ENCODE results near the gene TWIST2. TPM values are rescaled to one million over a fixed set of nuclear protein-coding genes. Genes with fewer than 3 reads are reported as not detected.

Gene TWIST2
- total and polyA plus RNA-seq, 7 donors: 0.58 to 1.2 (median 0.90) TPM

- no peak overlapping the region for H3K27ac ChIP-seq
- intact Hi-C loops (cut with DNase I): no loop called here
Measured at GRCh38 chr2:238926761-238927611, 79.1 kb downstream of the TWIST2 start.

GRCh38 chr2:238927746-238928519 lies 80.0 kb downstream of the TWIST2 start:
- no peaks in the 10 kb centered on the region for H3K36me3 ChIP-seq (ENCODE audit: insufficient read depth in 1 of 2, low read depth in 1 of 2)
- no peaks in the 10 kb centered on the region for H3K9me3 ChIP-seq
- 77 to 84% (median 82%) methylated on average over 14 of the region's 14 CpGs for WGBS, 3 donors
- TF ChIP-seq CTCF (IDR thresholded peaks at IDR 0.05): no peak
- intact Hi-C loops (cut with DNase I): no loop called here
- ATAC-seq (peak in 1 of 4 donors; percentile 54), DNase-seq (no peak)
- peaks cover 3 to 23% (median 6%) of the 10 kb centered on the region in 3 donors for H3K27me3 ChIP-seq (ENCODE audit: insufficient read depth in 3 of 3, low read length in 2 of 3)
- H3K4me3 ChIP-seq: no peak overlapping the region
- peaks cover 5% of the 10 kb centered on the region for H3K4me1 ChIP-seq
- H3K27ac ChIP-seq: no peak overlapping the region

More at GRCh38 chr2:238926761-238927611, 79.1 kb downstream of the TWIST2 start:
- H3K27me3 ChIP-seq (ENCODE audit: insufficient read depth in 3 of 3, low read length in 2 of 3): peaks cover 3 to 27% (median 6%) of the 10 kb centered on the region in 3 donors
- no peak overlapping the region for H3K4me3 ChIP-seq
- DNase-seq: no peak
- no peak for ATAC-seq
- no peaks in the 10 kb centered on the region for H3K9me3 ChIP-seq
- H3K4me1 ChIP-seq: peaks cover 5% of the 10 kb centered on the region
- H3K36me3 ChIP-seq (ENCODE audit: insufficient read depth in 1 of 2, low read depth in 1 of 2): no peaks in the 10 kb centered on the region
- no peak for TF ChIP-seq CTCF (IDR thresholded peaks at IDR 0.05)
- 86 to 90% (median 87%) methylated on average over 21 to 24 of the region's 24 CpGs for WGBS, 3 donors

- H3K9me3 ChIP-seq: peaks cover 5% of the 10 kb centered on the region
- intact Hi-C loops (cut with DNase I): no loop called here
- no peak overlapping the region for H3K4me3 ChIP-seq
- H3K4me1 ChIP-seq: peaks cover 5% of the 10 kb centered on the region
- H3K36me3 ChIP-seq (ENCODE audit: insufficient read depth in 1 of 2, low read depth in 1 of 2): no peaks in the 10 kb centered on the region
- ATAC-seq (no peak), DNase-seq (no peak)
- 83 to 87% (median 85%) methylated on average over 18 of the region's 18 CpGs for WGBS, 3 donors
- H3K27ac ChIP-seq: no peak overlapping the region
- TF ChIP-seq CTCF (IDR thresholded peaks at IDR 0.05): no peak
- peaks cover 3 to 19% (median 3%) of the 10 kb centered on the region in 3 donors for H3K27me3 ChIP-seq (ENCODE audit: insufficient read depth in 3 of 3, low read length in 2 of 3)
Measured at GRCh38 chr2:238928520-238929241, 80.8 kb downstream of the TWIST2 start.

- H3K27ac ChIP-seq: no peak overlapping the region
- intact Hi-C loops (cut with DNase I): no loop called here
Measured at GRCh38 chr2:238929242-238930081, 81.6 kb downstream of the TWIST2 start.

More at GRCh38 chr2:238929242-238930081, 81.6 kb downstream of the TWIST2 start:
- Histone ChIP-seq H3K9me3 (peaks cover 11% of the 10 kb centered on the region), H3K4me3 (no peak overlapping the region), H3K27me3 (ENCODE audit: insufficient read depth in 3 of 3, low read length in 2 of 3) (peaks cover 2 to 12% (median 3%) of the 10 kb centered on the region in 3 donors), H3K4me1 (peaks cover 5% of the 10 kb centered on the region), H3K36me3 (ENCODE audit: insufficient read depth in 1 of 2, low read depth in 1 of 2) (no peaks in the 10 kb centered on the region)
- ATAC-seq: peak; percentile 30 to 77 (median 48)
- DNase-seq: peak; percentile 52 to 76
- TF ChIP-seq CTCF (IDR thresholded peaks at IDR 0.05): no peak
- WGBS, 3 donors: 42 to 45% (median 44%) methylated on average over 12 of the region's 12 CpGs
